Karpas-422 (cell line): Measurements from ENCODE around the gene KLHL4. TPM values are rescaled to one million over a fixed set of nuclear protein-coding genes. Genes with fewer than 3 reads are reported as not detected.

Source experiments
- DNase-seq: peaks from one replicate; pipeline ENCODE4 v3.0.0-alpha.2; 2015
- H2AFZ ChIP-seq: fragments of 200-600 bp; sonication (generic); 2 replicates; pipeline ENCODE4 v1.6.1; 2014; ENCODE audit warnings: antibody characterized with exemption, low read length, mixed read lengths
- H3K27ac ChIP-seq: fragments of 200-600 bp; sonication (generic); 2 replicates; pipeline ENCODE4 v1.5.1; 2014; ENCODE audit warnings: mild to moderate bottlenecking, low read length, moderate library complexity
- H3K27me3 ChIP-seq: fragments of 200-600 bp; sonication (generic); 2 replicates; pipeline ENCODE4 v1.6.1; 2014; ENCODE audit warnings: low read length, mixed read lengths
- H3K36me3 ChIP-seq: fragments of 200-600 bp; sonication (generic); 2 replicates; pipeline ENCODE4 v1.6.1; 2014; ENCODE audit warnings: low read length, mixed read lengths; ENCODE audit not compliant: insufficient read depth
- H3K4me1 ChIP-seq: fragments of 200-600 bp; sonication (generic); 2 replicates; pipeline ENCODE4 v1.6.1; 2014; ENCODE audit warnings: mild to moderate bottlenecking, low read length, mixed read lengths
- H3K4me2 ChIP-seq: fragments of 200-600 bp; sonication (generic); 2 replicates; pipeline ENCODE4 v1.6.1; 2014; ENCODE audit warnings: low read length, low read depth, mild to moderate bottlenecking; ENCODE audit not compliant: poor library complexity, severe bottlenecking
- H3K4me3 ChIP-seq: fragments of 200-600 bp; sonication (generic); 2 replicates; pipeline ENCODE4 v1.5.1; 2014; ENCODE audit warnings: mild to moderate bottlenecking, antibody characterized with exemption, low read length, mixed read lengths
- H3K79me2 ChIP-seq: fragments of 200-600 bp; sonication (generic); 2 replicates; pipeline ENCODE4 v1.6.1; 2014; ENCODE audit warnings: mild to moderate bottlenecking, low read length, mixed read lengths
- H3K9ac ChIP-seq: fragments of 200-600 bp; sonication (generic); 2 replicates; pipeline ENCODE4 v1.6.0; 2014; ENCODE audit warnings: low read length
- H3K9me2 ChIP-seq: fragments of 200-600 bp; sonication (generic), shearing (Covaris generic); replicated peaks from 2 replicates; pipeline ENCODE4 v1.6.0; 2014; ENCODE audit warnings: mild to moderate bottlenecking, low read length, moderate library complexity; ENCODE audit not compliant: insufficient read depth
- H3K9me3 ChIP-seq: fragments of 300-700, 200-600 bp; sonication (generic); 2 replicates; pipeline ENCODE4 v1.6.1; 2014; ENCODE audit warnings: low read length, mixed read lengths
- H4K20me1 ChIP-seq: fragments of 200-600 bp; sonication (generic); 2 replicates; pipeline ENCODE4 v1.6.1; 2014; ENCODE audit warnings: mild to moderate bottlenecking, antibody characterized with exemption, low read length, low read depth; ENCODE audit not compliant: insufficient read depth
- total RNA-seq: library from RNA; depleted of rRNA; stranded (reverse); fragments of >200 nt; shearing (Covaris generic); gene quantifications from 2 replicates; pipeline ENCODE4 v1.2.3, GENCODE V29; 2014; ENCODE audit warnings: low replicate concordance

The KLHL4 gene
- total RNA-seq, 1 experiment from 2014 or later, result not detected

GRCh38 chrX:87710580-87710979 is 193.0 kb downstream of the KLHL4 start:
- Histone ChIP-seq H3K9me2 (no peaks in the 10 kb centered on the region), H3K4me1 (no peaks in the 10 kb centered on the region), H3K9me3 (peaks cover 21% of the 10 kb centered on the region), H3K79me2 (no peaks in the 10 kb centered on the region), H3K4me2 (no peak overlapping the region), H3K27ac (no peak overlapping the region), H3K9ac (no peak overlapping the region), H3K4me3 (no peak overlapping the region), H3K36me3 (no peaks in the 10 kb centered on the region), H4K20me1 (no peaks in the 10 kb centered on the region), H3K27me3 (no peaks in the 10 kb centered on the region), H2AFZ (no peak overlapping the region)
- no peak for DNase-seq
